GF-D8 (cell line): Measurements from ENCODE around the gene CPNE7.
A peak's percentile ranks its signal among the peaks of the same experiment; 100 is the strongest.
"Not testable (repeated sequence)": the region's sequence is repeated elsewhere in the genome, so short reads cannot be mapped to it uniquely, and the experiment has no call there.

Experiments used
- DNase-seq: peaks from one replicate; lab custom pipeline; 2025; lab: John Stamatoyannopoulos, UW

The CPNE7 gene

GRCh38 chr16:89583197-89583894 is 7.8 kb downstream of the CPNE7 start:
- DNase-seq, result no peak

GRCh38 chr16:89583895-89584644 is 8.5 kb downstream of the CPNE7 start:
- no peak for DNase-seq

GRCh38 chr16:89584768-89585549 is 9.4 kb downstream of the CPNE7 start:
- no peak for DNase-seq

DNA sequence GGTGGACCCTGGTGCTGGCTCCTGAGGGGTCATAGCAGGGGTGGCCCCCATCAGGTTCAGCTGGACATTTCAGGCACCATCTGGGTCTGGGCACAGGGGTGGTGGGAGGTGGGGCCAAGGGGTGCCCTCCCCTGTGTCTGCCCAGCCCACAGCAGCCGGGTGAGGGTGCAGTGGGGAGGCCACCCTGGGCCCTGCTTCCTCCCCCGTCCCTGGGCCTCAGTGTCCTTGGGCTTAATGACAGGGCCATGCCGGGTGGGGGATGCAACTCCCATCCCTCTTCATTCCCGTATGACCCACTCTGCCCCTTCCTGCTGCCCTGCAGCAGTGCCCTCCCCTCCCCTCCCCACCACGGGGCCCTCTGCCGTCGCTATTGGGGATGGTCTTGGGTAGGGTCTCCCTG is 10.7 kb downstream of the CPNE7 start:
- no peak for DNase-seq

DNA sequence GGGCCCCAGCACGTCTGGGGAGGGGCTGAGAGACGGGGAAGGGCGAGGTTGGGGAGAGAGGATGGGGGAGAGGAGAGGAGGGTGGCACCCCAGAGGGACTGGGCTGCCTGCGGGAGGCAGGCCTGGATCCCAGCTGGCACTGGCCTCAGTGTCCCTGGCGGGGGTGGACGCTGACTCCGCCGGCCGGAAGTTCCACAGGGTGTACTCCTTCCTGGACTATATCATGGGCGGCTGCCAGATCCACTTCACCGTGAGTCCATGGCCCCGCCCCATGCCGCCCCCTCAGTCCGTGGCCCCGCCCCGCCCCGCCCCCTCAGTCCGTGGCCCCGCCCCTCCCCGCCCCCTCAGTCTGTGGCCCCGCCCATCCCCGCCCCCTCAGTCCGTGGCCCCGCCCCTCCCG is 11.3 kb downstream of the CPNE7 start:
- DNase-seq, result no peak

GRCh38 chr16:89587676-89588075 is 12.1 kb downstream of the CPNE7 start:
- not testable (repeated sequence) for DNase-seq

DNA sequence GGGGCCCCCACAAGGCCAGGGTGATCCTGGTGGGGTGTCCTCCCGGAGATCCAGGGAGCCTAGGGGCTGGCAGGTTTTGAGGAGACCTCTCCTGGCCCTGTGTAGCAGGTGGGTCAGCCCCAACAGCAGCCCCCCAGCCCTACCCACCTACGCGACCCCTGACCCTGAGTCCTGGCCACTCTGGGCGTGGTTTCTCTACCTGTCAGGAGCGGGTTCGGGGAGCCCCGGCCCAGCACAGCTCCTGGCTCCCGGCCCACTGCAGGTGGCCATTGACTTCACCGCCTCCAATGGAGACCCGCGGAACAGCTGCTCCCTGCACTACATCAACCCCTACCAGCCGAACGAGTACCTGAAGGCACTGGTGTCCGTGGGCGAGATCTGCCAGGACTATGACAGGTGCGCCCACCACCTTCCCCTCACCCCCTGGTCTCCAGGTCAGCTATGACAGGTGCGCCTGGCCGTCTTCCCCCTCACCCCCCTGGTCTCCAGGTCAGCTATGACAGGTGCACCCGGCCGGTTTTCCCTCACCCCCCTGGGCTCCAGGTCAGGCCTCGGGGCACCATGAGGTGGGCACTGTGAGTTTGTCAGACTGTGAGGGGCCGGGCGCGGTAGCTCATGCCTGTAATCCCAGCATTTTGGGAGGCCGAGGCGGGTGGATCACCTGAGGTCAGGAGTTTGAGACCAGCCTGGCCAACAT is 13.0 kb downstream of the CPNE7 start:
- DNase-seq, result no peak

- DNase-seq, result no peak
These were observed 13.8 kb downstream of the CPNE7 start for GRCh38 chr16:89589241-89589926.

DNA sequence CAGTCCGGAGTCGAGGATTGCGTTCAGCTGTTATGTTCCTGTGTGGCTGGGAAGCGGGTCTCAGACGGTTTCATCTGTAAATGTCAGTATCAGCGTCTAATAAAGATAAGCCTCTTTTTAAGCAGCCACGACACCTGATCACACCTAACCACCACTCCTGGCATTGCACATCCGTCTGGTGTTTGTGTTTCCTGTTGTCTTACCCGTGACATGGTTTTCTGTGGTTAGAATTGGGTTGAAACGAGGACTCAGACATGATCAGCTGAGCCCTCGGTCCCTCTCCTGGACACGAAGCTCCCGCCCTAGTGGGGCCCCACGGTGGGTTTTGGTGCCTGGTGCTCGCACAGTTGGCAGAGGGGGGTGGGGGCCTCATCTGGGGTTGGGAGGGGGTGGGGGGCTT is 18.3 kb downstream of the CPNE7 start:
- no peak for DNase-seq

DNA sequence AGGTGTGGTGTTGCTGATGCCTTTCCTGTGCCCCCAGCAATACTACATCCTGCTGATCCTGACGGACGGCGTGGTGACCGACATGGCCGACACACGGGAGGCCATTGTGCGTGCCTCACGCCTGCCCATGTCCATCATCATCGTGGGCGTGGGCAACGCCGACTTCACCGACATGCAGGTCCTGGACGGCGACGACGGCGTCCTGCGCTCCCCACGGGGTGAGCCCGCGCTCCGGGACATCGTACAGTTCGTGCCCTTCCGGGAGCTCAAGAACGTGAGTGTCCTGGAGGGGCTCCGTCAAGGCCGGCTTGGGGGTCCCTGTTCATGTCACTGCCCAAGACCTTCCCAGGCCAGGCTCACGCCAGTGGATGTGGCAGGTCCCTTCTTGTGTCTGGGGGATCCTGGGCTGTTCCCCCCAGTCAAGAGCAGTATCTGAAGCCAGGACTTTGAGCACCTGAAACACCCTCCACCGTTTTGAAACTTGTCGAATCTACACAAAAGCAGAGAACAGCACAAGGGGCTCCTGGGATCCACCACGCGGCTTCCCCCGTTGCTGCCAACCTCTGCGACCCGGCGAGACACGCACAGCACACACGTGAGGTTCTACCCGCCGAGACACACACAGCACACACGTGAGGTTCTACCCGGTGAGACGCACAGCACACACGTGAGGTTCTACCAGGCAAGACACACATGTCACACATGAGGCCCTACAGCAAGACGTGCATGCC is 19.9 kb downstream of the CPNE7 start:
- no peak for DNase-seq

GRCh38 chr16:89596061-89596689 is 20.6 kb downstream of the CPNE7 start:
- no peak for DNase-seq

DNA sequence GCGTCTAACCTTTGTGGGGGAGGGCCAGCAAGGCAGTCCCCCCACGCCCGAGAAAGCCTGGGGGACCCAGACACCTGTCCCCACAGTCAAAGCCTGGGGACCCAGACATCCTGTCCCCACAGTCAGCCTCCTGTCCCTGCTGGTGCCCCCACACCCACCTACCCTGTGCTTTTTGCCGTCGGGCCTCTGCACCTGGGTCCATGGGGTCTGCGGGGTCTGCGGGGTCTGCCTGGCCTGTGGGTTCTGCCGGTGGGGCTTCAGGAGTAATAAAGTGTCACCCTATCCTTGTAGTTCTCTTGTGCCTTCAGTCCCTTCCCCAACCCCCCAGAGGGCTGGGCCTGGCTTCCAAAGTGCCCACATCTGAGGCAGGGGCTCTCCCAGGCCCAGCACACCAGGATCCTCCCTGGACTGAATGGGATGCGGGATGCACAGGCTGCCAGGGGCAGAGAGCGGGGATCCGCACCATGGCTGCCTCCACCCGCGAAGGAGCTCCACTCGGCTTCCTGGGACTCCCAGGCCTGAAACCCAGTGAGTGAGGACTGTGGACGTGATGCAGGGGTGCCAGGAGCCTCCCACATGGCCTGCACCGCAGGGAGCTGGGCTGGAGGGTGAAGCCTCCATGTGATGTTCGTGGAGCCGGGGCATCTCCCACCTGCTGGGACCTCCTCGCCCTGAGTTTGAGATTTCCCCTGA is 21.5 kb downstream of the CPNE7 start:
- DNase-seq, result no peak

- DNase-seq, result no peak
These were observed 22.6 kb downstream of the CPNE7 start for GRCh38 chr16:89598199-89598598.

DNA sequence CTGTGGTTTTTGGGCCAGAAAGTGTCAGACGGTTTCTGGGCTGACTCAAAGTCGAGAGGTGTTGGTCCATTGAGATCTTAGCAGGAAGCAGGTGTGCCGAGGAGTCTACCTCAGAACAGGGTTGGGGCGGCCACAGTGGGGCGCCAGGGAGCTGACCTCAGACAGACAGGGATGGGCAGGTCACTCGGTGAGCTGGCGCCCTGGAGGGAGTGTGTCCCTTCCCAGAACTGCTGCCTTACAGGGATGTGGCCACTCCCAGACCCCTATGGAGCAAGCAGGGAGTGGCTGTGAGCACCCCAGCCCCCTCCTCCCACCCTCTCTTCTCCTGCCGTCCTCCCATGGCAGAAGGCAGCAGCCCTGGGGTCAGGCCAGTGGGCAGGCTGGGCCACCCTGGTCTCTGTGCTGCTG is 23.9 kb downstream of the CPNE7 start:
- DNase-seq, result peak; percentile 6

- DNase-seq, result no peak
These were observed 24.3 kb downstream of the CPNE7 start for GRCh38 chr16:89599902-89600301.

GRCh38 chr16:89600427-89600826 is 24.9 kb downstream of the CPNE7 start:
- DNase-seq, result no peak

- DNase-seq, result no peak
These were observed 25.4 kb downstream of the CPNE7 start for GRCh38 chr16:89600956-89601355.

DNA sequence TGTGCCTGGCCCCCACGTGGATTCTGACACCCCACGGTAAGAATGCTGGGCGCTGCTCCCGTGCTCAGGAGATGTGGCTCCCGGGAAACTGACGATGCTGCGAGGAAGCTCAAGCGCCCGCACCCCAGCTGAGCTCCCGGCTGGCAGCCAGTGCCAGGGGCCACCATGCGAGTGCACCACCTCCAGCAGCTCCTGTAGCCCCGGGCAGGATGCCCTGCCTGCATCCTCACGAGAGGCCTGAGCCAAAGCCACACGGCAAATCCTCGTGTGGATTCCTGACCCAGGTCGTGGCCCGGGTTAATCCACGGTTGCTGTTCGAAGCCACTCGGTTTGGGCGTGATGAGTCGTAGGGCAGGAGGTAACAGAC is 26.3 kb downstream of the CPNE7 start:
- no peak for DNase-seq

- DNase-seq, result peak; percentile 18
These were observed 26.9 kb downstream of the CPNE7 start for GRCh38 chr16:89602273-89602951.
